ENCODE results near the gene POTEE.
"Not testable (repeated sequence)": the region's sequence is repeated elsewhere in the genome, so short reads cannot be mapped to it uniquely, and the experiment has no call there.

The POTEE gene

DNA sequence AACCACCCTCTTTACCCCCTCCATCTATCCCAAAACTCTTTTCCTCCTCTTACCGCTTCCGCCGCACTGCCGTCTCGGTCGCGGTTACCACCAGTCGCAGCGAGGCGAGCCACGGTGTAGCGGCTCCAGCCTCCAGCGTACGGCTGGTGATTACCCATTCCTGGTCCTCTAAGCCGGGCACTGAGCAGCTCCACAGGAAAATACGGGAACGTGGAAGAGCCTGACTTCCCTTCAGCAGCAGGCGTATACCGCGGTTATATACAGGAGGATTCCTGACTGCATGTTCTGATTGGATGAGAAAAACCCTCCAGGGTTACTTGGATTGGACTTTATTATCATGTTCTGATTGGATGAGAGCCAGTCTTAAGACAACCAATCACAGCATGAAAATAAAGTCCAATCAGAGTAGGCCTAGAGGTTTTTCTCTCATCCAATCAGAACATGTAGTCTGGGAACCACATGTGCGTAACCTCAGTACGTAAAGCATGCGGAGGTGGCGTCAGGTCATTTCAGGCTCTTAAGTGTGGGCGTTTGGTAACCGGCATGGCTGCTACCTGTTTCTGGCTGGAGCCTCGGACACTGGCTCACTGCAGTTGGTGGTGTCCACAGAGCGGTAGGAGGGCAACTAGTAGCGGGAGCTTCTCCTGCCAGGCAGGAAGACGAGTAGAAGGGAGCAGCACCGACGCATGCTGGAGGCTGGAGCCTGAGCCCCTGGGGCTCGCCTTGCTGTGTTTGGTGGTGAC, at the start of gene POTEE:
Gene POTEE (plus strand): TSS at position 507 of the 743 bp plus-strand sequence. CDS start 8,867 bp downstream, outside the sequence.
- not testable (repeated sequence) for DNase-seq

DNA sequence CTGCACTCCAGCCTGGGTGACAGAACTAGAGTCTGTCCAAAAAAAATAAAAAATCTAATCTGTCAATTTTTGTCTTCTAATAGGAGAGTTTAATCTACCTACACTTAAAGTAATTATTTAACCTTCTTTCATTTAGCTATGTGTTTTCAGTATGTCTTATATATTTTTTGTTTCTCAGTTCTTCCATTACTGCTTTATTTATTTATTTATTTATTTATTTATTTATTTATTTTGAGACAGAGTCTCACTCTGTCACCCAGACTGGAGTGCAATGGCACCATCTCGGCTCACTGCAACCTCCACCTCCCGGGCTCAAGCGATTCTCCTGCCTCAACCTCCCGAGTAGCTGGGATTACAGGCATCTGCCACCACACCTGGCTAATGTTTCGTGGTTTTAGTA, 43.8 kb upstream of the POTEE start:
- not testable (repeated sequence) for DNase-seq

DNA sequence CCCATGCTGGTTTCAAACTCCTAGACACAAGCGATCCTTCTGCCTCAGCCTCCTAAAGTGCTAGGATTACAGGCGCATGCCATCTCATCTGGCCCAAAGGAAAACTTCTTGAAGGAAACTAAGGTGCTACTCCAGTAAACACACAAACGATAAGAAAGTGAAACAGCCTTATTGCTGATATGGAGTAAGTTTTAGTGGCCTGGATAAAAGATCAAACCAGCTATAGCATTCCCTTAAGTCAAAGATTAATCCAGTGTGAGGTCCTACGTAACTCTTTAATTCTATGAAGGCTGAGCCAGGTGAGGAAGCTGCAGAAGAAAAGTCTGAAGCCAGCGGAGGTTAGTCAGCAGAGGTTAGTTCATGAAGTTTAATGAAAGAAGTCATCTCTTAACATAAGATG, 40.8 kb upstream of the POTEE start:
- no peak for DNase-seq

DNA sequence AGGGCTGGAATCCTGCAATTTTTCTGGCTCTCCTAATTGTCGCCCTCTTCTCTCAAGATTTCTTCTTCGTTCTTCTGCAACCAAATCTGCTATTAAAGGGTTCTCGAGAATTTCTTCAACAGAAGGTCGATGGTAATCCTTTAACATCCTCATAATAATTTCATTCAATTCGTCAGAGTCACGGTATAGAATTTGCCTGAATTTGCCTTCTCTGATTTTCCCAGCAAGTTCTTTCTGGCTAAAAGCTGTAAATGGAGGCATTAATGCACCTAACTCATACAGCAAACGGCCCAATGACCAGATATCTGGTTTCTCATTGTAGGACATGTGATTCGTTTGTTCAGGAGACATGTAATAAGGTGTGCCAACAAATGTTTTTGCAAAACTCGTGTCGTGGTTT, 31.3 kb upstream of the POTEE start:
- DNase-seq = not testable (repeated sequence)

DNA sequence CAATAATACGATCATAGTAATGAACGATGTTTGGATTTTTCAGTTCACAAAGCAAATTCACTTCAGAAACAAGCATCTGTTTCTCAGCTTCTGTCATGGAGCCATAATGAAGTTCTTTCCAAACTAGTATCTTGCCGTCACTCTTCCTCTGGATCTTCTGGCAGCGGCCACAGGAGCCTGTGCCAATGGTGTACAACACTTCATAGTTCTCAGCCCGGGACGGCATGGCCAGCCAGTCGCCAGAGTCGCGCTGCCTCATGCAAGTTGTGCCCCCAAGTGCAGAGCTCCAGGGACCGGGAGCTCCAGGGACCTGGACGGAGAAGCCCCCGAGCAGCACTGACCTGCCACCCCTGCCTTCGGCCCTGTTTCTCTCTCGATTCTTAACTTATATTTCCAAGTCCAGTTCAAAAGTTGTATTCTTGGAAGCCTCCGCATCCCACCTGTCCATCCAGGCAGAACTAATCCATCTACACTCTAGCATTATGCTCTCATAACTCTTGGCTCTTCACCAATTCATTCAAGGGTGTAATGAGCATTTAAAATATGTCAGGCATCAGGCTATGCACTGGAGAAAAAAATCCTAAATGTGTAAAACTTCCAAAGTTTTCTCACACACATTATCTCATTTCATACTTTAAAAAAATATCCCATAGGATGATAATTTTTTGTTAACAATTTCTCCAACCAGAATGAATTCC, 30.5 kb upstream of the POTEE start:
- not testable (repeated sequence) for DNase-seq

DNA sequence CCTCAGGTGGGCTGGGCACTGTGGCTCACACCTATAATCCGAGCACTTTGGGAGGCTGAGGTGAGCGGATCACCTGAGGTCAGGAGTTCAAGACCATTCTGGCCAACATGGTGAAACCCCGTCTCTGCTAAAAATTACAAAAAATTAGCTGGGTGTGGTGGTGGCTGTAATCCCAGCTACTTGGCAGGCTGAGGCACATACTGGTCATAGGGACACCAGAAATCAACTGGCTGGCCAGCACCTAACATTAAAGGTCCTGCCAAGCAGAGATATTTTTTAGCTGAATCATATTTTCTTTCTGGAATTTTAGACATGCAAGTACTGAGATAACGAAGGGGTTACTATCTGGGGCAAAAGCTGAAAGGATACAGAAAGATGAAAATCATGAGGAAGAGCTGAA, 27.9 kb upstream of the POTEE start:
- DNase-seq = not testable (repeated sequence)

DNA sequence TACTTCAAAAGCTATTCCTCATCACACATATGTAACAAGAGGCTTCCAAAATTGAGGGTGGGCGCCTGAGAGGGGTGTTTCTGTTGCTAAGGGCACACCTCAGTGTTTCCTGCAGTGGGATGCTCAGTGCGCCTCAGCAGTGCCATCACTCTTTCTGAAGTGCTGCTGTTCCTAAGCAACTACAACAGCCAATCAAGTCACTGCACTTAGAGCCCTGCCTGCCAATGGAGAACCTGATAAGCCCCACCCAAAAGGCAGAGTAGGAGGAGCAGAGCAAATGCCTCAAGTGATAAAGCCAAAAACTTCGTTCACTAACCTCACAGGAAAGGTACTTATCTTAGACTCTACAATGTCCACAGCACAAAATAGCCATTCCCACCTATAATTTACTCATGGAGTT, 15.9 kb upstream of the POTEE start:
- DNase-seq = not testable (repeated sequence)

DNA sequence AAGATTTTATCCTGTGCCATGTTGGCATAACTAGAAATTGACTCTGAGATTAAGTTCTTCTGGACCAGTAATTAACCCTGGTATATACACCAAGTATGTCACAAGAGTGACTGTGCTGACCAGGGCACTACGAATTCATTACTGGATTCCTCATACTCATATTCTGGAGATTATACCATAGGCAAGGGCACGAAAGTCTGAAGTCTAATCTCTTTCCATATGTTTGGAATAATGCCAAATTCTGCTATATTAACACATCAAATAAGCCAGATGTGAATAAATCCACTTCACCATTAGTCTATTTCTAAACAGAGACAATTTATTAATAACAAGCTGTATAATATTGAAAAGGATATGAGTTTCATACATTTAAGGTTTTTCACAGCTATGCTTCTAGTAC, 13.2 kb upstream of the POTEE start:
- DNase-seq = not testable (repeated sequence)

DNA sequence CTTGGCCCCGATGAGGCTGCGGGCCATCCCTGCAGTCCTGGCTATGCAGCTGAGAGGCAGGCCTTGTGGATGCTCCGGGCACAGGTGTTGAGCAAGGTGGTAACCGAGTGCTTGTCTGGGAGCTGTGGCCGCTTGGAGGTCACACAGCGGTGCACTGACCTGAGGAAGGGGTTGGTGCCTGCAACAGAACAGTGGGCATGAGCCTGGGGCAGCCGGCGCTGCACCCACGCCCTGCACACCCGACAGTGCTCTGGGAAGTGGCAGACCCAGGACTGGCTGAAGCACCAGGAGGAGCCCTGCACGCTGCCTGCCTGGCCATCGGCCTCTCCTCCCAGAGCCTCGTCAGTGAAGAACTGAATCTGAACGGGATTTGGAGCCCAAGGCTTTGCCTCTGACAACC, 8.2 kb upstream of the POTEE start:
- no peak for DNase-seq

DNA sequence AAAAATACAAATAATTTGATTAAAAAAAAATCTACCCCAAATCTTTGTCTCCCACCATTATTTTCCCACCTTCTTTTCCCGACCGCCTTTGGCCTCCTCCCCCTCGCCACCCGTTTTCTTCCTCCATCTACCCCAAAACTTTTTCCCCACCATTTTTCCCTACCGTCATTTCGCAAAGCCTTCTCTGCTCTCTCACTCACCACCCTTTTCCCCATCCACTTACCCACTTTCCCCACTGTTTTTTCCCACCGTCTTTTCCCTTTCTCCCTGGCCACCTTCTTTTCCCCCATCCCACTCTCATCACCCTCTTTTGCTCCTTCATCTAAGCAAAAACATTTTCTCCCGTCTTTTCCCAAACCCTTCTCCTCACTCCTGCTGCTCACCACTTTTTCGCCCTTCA, 1.5 kb upstream of the POTEE start:
- DNase-seq = not testable (repeated sequence)

DNA sequence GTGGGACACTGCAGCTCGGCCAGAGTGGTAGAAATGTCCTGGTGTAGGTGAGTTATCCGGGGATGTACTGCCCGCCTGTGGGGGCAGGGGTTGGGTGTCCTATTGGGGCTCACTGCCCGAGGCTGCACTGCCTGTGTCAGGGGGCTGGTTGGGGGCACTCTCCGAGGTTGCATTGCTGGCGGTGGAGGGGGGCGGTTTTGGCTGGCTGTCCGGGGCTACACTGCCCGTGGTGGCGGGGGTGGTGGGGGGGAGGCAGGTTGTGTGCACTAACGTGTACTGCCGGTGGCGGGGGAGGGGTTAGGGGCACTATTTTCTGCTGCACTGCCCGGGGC, 403 bp downstream of the POTEE start:
- not testable (repeated sequence) for DNase-seq

DNA sequence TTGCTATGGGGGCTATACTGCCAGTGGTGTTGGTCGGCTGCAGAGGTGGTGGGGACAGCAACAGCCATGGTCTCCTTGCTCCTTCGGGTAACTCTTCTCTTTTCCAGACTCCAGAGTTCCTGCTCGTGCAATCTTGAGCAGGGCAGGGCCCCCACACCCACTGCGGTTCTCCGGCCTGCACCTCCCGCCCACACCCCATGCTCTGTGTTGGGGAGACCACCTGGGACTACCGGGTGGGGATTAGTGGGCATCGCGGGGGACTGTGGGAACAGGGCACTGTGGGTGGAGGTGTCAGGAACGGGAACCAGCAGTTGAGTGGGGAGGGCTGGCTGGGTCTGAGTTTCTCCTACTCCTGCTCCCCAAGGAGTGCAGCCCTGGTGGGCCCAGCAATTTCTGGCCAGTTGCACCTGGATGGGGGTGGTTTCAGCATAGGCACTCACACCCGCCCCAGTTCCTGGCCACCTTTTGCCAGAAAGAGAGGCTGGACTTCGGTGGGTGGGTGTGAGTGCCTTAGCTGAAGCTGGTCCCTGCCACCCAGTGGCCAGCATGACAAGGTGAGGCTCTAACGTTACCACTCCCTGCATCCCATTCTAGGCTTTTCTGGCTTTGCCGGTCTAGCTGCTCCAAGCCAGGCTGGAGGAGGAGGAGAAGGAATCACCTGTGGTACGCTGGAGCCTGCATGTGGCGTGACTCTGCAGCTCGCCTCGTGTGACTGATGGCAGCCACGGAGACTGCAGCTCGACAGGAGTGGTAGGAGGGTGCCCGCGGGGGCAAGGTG, 1.3 kb downstream of the POTEE start:
- not testable (repeated sequence) for DNase-seq

DNA sequence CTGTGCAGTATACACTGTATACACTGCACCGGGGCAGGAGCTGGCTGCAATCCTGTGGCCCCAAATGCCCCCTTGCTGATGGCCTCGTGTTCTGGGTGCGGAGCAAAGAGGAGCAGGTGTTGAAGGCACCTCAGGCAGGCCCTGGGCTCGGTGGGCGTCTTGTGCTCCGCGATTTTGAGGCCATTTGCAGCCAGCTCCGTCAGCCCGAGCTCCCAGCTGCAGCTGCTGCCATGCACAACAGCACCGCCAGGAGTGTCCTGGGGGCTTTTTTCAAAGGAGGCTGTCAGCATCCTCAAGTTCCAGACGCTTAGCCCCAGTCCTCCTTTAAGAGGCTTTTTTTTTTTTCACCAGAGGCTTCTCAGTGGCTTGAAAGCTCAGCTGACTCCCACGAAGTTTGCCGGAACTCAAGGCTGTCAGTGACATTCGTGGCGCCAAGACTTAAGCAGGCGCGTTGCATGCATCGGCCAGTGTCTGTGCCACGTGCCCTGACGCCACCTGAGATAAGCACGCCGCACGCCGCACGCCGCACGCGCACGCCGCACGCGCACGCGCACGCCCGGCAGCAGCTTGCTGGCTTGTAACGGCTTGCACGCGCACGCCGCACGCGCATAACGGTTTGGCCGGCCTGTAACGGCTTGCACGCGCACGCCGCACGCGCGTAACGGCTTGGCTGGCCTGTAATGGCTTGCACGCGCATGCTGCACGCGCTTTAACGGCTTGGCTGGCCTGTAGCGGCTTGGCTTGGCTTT, 8.1 kb downstream of the POTEE start:
- DNase-seq = not testable (repeated sequence)

DNA sequence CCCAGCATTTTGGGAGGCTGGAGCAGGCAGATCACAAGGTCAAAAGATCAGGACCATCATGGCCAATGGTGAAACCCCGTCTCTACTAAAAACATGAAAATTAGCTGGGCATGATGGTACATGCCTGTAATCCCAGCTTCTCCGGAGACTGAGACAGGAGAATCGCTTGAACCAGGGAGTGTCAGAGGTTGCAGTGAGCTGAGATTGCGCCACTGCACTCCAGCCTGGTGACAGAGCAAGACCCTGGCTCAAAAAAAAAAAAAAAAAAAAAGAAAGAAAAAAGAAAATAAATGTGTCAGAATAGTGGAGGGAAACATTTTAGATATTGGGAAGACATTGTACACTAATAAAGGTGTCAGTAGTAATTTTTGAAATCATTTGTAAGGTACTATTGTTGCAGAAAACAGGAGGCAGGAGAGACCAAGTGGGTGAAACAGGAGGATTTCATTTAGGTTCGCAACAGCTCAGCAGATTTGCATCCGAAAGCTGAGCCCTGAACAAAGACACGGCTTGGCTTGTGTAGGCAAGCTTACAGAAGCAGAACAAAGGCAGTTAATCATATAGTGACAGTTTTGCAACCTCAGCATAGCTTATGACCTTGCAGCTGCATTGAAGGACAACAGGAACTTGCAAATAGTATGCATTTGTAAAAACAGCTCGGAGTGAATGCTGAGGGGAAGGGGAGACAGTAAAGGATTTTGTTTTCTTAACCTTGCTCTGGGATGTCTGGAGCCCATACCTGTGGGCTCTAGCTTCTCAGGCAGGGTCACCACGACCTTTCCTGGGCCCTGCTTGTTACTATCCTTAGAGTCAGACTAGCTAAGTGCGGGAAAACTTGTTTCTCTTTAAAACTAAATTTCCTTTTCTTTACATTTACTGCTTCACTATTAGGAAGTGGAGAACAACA, 26.5 kb downstream of the POTEE start:
- DNase-seq = not testable (repeated sequence)

Measured in cortex of kidney (tissue), 1 donor.